GM12878 (cell line): Measurements from ENCODE around the gene CNOT6L. TPM values are rescaled to one million over a fixed set of nuclear protein-coding genes. Genes with fewer than 3 reads are reported as not detected.

Experiments used
- ATAC-seq: fragments of 200-7000 bp; cut with Tn5 transposase; 3 replicates; pipeline ENCODE4 v1.9.1; 2020; ENCODE audit warnings: mild to moderate bottlenecking, moderate library complexity
- BruUV-seq: library from RNA; stranded (reverse); fragments of 400-500 nt; replicated peaks from 2 replicates; lab custom pipeline; 2021; lab: Mats Ljungman, UMichigan
- CTCF ChIA-PET: fragments of 300-600 bp; sonication (Branson Sonifier 250); formaldehyde crosslinking; extraction: SDS; loops from one replicate; lab custom pipeline; 2021; ENCODE audit warnings: inconsistent platforms; lab: Yijun Ruan, JAX
- POLR2A ChIA-PET: fragments of 350-600 bp; formaldehyde crosslinking; extraction: SDS; loops from one replicate; lab custom pipeline; 2021; ENCODE audit warnings: inconsistent platforms; lab: Charles Lee
- RAD21 ChIA-PET: fragments of 300-600 bp; sonication (Branson Sonifier 250); formaldehyde crosslinking; loops from one replicate; lab custom pipeline; 2023; ENCODE audit warnings: antibody characterized with exemption; ENCODE audit not compliant: unreplicated experiment; lab: Charles Lee
- SMC1A ChIA-PET: fragments of 300-600 bp; sonication (Branson Sonifier 250); formaldehyde crosslinking; loops from one replicate; lab custom pipeline; 2023; ENCODE audit not compliant: unreplicated experiment, uncharacterized antibody; lab: Charles Lee
- DNase-seq: peaks from one replicate; pipeline ENCODE4 v3.0.0-alpha.2; 2011; ENCODE audit warnings: low read depth, low spot score
- FAIRE-seq: peaks from 3 replicates; lab custom pipeline; 2011; peaks lifted over from hg19 to GRCh38; lab: Jason Lieb, UNC
- H2AFZ ChIP-seq: 2 replicates; pipeline ENCODE4 v1.6.0; 2011; ENCODE audit warnings: low read depth, low read length, control low read depth; ENCODE audit not compliant: control insufficient read depth
- H3K27ac ChIP-seq: 2 replicates; pipeline ENCODE4 v1.5.1; 2011; ENCODE audit warnings: control low read depth; ENCODE audit not compliant: control insufficient read depth, insufficient read depth
- H3K27me3 ChIP-seq, 2 experiments: replicated peaks in 1 of 2; 2 replicates each; pipeline versions ENCODE4 v1.6.0 to v1.6.1; 2011; ENCODE audit warnings: low read length in 1 of 2; ENCODE audit not compliant: control insufficient read depth in 2 of 2, insufficient read depth in 2 of 2
- H3K36me3 ChIP-seq, 2 experiments: 2 replicates each; pipeline ENCODE4 v1.5.1; 2011; ENCODE audit warnings: low read length in 1 of 2; ENCODE audit not compliant: control insufficient read depth in 2 of 2, insufficient read depth in 2 of 2
- H3K4me1 ChIP-seq: 2 replicates; pipeline ENCODE4 v1.6.1; 2011; ENCODE audit warnings: mild to moderate bottlenecking, low read length, moderate library complexity, mixed read lengths; ENCODE audit not compliant: control insufficient read depth, insufficient read depth
- H3K4me2 ChIP-seq: 2 replicates; pipeline ENCODE4 v1.6.0; 2011; ENCODE audit warnings: control low read depth; ENCODE audit not compliant: control insufficient read depth, insufficient read depth
- H3K4me3 ChIP-seq: fragments of 200-600 bp; sonication (generic); 2 replicates; pipeline ENCODE4 v1.5.1; 2016
- H3K79me2 ChIP-seq: 2 replicates; pipeline ENCODE4 v1.6.0; 2011; ENCODE audit warnings: low read length; ENCODE audit not compliant: control insufficient read depth, insufficient read depth
- H3K9ac ChIP-seq: 2 replicates; pipeline ENCODE4 v1.8.0; 2011; ENCODE audit warnings: low read length, control low read depth, mixed read lengths; ENCODE audit not compliant: control insufficient read depth, insufficient read depth
- H3K9me3 ChIP-seq: replicated peaks from 3 replicates; pipeline ENCODE4 v1.5.1; 2011; ENCODE audit warnings: mild to moderate bottlenecking, low read length; ENCODE audit not compliant: control insufficient read depth, insufficient read depth
- H4K20me1 ChIP-seq: 2 replicates; pipeline ENCODE4 v1.6.0; 2011; ENCODE audit not compliant: control insufficient read depth, insufficient read depth
- CREB1 ChIP-seq: IDR thresholded peaks from 2 replicates; pipeline ENCODE4 v1.6.1; 2012; ENCODE audit warnings: low read depth, mild to moderate bottlenecking, inconsistent platforms
- LARP7 ChIP-seq: fragments of 450-650 bp; IDR thresholded peaks from 2 replicates; pipeline ENCODE4 v1.6.1; 2017; ENCODE audit warnings: mild to moderate bottlenecking
- NBN ChIP-seq: fragments of 450-650 bp; IDR thresholded peaks from 2 replicates; pipeline ENCODE4 v1.6.1; 2016
- POU2F2 ChIP-seq: IDR thresholded peaks from 3 replicates; pipeline ENCODE4 v1.6.1; 2011; ENCODE audit warnings: low read depth, mild to moderate bottlenecking, low read length, borderline replicate concordance
- RAD21 ChIP-seq: IDR thresholded peaks from 2 replicates; pipeline ENCODE4 v1.6.1; 2011; ENCODE audit warnings: mild to moderate bottlenecking, low read depth, low read length, moderate library complexity; ENCODE audit not compliant: insufficient read depth
- RFX5 ChIP-seq: IDR thresholded peaks from 2 replicates; pipeline ENCODE4 v1.6.1; 2011; ENCODE audit warnings: low read depth, low read length, improper control_type of control experiment
- WGBS: methylation state at CpG from one replicate; pipeline ENCODE4 v1.1.6; 2016; ENCODE audit warnings: low lambda C conversion rate; ENCODE audit not compliant: insufficient replicate concordance, insufficient coverage; ENCODE audit errors: missing lambda C conversion rate; 5-methylcytosine and 5-hydroxymethylcytosine counted together
- in situ Hi-C: fragments of 300-500 bp; cut with MboI; formaldehyde crosslinking; loops from 9 replicates; pipeline ENCODE4 v1.14.3; 2018; ENCODE audit warnings: mixed read lengths
- intact Hi-C: fragments of 100-400 bp; cut with micrococcal nuclease; formaldehyde crosslinking; loops from one replicate; pipeline ENCODE4 v1.14.2; 2022; ENCODE audit not compliant: unreplicated experiment
- polyA plus RNA-seq, 11 experiments: library from polyadenylated mRNA; depleted of rRNA in 4 of 11; unstranded in 6 of 11; stranded (reverse) in 5 of 11; fragments of >200 nt; fragmentation: Nextera tagmentation in 4 of 11; fragmentation: Illumina TruSeq in 1 of 11; extraction: Ambion mirVana in 4 of 11; extraction: Trizol in 1 of 11; gene quantifications; 1 replicate in 1 of 11; 2 replicates in 10 of 11; pipeline versions ENCODE4 v1.2.1 to v1.2.3, GENCODE V29; 2011 to 2016; ENCODE audit warnings: inconsistent platforms in 2 of 11, missing spikeins in 2 of 11, low read depth in 1 of 11
- total RNA-seq, 4 experiments: library from RNA; depleted of rRNA in 3 of 4; stranded (reverse); fragments of >200 nt in 3 of 4; fragmentation: Illumina TruSeq in 1 of 4; extraction: Trizol in 1 of 4; gene quantifications; 2 replicates each; pipeline versions ENCODE4 v1.2.1 to v1.2.3, GENCODE V29; 2013 to 2021
- TF ChIP-seq, protein P1 (sequence below), 3 experiments: IDR thresholded peaks in 2 of 3; conservative IDR thresholded peaks in 1 of 3; 2 replicates each; pipeline ENCODE4 v1.5.1; 2011; ENCODE audit warnings: low read depth in 3 of 3, low read length in 3 of 3, mild to moderate bottlenecking in 3 of 3, control low read depth in 2 of 3, moderate library complexity in 2 of 3, inconsistent platforms in 1 of 3, mixed read lengths in 1 of 3; ENCODE audit not compliant: control insufficient read depth in 2 of 3, insufficient read depth in 1 of 3; ENCODE audit errors: extremely low read depth in 1 of 3
- TF ChIP-seq, protein P2 (sequence below): IDR thresholded peaks from 2 replicates; pipeline ENCODE4 v1.6.1; 2012; ENCODE audit warnings: mild to moderate bottlenecking, low read depth, low read length
- TF ChIP-seq, protein P3 (sequence below): IDR thresholded peaks from 2 replicates; pipeline ENCODE4 v1.6.1; 2011; ENCODE audit warnings: low read depth, mild to moderate bottlenecking, low read length, moderate library complexity, borderline replicate concordance; ENCODE audit errors: extremely low read depth
- TF ChIP-seq, protein P4 (sequence below): IDR thresholded peaks from 2 replicates; pipeline ENCODE4 v1.6.1; 2012; ENCODE audit warnings: low read length, inconsistent platforms

The CNOT6L gene
- total and polyA plus RNA-seq, 10 of the 15 experiments (the other 5 are each of a cell fraction or from before 2014, with no cell fraction given) = 1.1 to 10.0 (median 3.0) TPM

DNA sequence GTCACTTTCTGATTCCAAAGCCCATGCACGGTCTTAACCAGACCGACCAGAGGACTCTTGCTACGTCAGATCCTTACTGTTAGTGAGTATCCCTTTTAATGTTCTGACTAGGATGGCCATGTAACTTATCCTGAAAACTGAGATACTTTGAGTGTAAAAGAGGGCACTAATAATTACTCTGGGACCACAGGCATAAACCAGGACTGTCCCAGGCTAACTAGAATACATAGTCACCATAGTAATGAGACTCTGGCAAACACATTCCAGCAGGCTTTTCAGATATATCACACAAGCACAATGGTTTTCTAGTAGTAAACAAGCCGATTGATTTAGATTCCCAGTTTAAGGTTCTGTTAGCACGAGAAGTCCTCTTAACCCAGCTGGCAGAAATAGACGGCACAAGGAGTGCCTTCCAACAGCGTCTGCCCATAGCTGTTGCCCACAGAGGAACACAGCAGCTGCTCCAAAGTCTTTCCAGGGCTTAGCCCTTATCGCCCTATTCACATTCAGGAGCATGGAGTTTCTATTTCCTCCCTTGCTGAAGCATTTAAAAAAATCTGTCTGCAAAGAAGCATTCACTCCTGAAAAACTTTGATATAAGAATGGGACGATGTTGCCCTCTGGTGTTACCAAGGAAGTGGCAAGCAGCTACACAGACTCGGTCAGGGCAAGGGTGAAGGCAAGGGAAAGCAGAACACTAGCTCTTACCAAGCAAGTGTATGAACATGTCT is 121.1 kb downstream of the CNOT6L start:
- Histone ChIP-seq H3K9ac (no peak overlapping the region), H3K27ac (no peak overlapping the region), H3K36me3 (no peaks in the 10 kb centered on the region), H3K4me1 (no peaks in the 10 kb centered on the region), H3K27me3 (no peaks in the 10 kb centered on the region), H2AFZ (no peak overlapping the region), H4K20me1 (no peaks in the 10 kb centered on the region), H3K4me3 (no peak overlapping the region), H3K4me2 (no peak overlapping the region), H3K79me2 (no peaks in the 10 kb centered on the region), H3K9me3 (no peaks in the 10 kb centered on the region)
- in situ Hi-C loops = no loop called here
- ChIA-PET CTCF (interaction anchor here (0.7 to 1.4 kb wide), 2 partner anchors 47 to 92 kb away, joined by 3 read pairs; partner anchors contain the start of gene CXCL13), POLR2A (no interaction called here), RAD21 (no interaction called here), SMC1A (no interaction called here)
- intact Hi-C loops = no loop called here
- TF ChIP-seq, protein P1, sequence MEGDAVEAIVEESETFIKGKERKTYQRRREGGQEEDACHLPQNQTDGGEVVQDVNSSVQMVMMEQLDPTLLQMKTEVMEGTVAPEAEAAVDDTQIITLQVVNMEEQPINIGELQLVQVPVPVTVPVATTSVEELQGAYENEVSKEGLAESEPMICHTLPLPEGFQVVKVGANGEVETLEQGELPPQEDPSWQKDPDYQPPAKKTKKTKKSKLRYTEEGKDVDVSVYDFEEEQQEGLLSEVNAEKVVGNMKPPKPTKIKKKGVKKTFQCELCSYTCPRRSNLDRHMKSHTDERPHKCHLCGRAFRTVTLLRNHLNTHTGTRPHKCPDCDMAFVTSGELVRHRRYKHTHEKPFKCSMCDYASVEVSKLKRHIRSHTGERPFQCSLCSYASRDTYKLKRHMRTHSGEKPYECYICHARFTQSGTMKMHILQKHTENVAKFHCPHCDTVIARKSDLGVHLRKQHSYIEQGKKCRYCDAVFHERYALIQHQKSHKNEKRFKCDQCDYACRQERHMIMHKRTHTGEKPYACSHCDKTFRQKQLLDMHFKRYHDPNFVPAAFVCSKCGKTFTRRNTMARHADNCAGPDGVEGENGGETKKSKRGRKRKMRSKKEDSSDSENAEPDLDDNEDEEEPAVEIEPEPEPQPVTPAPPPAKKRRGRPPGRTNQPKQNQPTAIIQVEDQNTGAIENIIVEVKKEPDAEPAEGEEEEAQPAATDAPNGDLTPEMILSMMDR (IDR thresholded peaks at IDR 0.05 in 2 of 3, conservative IDR thresholded peaks at IDR 0.05 in 1 of 3; ENCODE audit: control insufficient read depth in 2 of 3, extremely low read depth in 1 of 3, insufficient read depth in 1 of 3, low read depth in 3 of 3, low read length in 3 of 3) = peak in 2 of 3 experiments; percentile 16 to 28; a peak in 2 of 6 replicates
- TF ChIP-seq, protein P2, sequence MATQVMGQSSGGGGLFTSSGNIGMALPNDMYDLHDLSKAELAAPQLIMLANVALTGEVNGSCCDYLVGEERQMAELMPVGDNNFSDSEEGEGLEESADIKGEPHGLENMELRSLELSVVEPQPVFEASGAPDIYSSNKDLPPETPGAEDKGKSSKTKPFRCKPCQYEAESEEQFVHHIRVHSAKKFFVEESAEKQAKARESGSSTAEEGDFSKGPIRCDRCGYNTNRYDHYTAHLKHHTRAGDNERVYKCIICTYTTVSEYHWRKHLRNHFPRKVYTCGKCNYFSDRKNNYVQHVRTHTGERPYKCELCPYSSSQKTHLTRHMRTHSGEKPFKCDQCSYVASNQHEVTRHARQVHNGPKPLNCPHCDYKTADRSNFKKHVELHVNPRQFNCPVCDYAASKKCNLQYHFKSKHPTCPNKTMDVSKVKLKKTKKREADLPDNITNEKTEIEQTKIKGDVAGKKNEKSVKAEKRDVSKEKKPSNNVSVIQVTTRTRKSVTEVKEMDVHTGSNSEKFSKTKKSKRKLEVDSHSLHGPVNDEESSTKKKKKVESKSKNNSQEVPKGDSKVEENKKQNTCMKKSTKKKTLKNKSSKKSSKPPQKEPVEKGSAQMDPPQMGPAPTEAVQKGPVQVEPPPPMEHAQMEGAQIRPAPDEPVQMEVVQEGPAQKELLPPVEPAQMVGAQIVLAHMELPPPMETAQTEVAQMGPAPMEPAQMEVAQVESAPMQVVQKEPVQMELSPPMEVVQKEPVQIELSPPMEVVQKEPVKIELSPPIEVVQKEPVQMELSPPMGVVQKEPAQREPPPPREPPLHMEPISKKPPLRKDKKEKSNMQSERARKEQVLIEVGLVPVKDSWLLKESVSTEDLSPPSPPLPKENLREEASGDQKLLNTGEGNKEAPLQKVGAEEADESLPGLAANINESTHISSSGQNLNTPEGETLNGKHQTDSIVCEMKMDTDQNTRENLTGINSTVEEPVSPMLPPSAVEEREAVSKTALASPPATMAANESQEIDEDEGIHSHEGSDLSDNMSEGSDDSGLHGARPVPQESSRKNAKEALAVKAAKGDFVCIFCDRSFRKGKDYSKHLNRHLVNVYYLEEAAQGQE = no peak
- TF ChIP-seq LARP7 = no peak
- TF ChIP-seq, protein P3, sequence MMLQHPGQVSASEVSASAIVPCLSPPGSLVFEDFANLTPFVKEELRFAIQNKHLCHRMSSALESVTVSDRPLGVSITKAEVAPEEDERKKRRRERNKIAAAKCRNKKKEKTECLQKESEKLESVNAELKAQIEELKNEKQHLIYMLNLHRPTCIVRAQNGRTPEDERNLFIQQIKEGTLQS = no peak
- no peak for TF ChIP-seq NBN
- peak; percentile 20; the same call in 1 of the 2 replicates for TF ChIP-seq RAD21
- no peak for TF ChIP-seq POU2F2
- no peak for TF ChIP-seq CREB1
- TF ChIP-seq RFX5 = no peak
- TF ChIP-seq, protein P4, sequence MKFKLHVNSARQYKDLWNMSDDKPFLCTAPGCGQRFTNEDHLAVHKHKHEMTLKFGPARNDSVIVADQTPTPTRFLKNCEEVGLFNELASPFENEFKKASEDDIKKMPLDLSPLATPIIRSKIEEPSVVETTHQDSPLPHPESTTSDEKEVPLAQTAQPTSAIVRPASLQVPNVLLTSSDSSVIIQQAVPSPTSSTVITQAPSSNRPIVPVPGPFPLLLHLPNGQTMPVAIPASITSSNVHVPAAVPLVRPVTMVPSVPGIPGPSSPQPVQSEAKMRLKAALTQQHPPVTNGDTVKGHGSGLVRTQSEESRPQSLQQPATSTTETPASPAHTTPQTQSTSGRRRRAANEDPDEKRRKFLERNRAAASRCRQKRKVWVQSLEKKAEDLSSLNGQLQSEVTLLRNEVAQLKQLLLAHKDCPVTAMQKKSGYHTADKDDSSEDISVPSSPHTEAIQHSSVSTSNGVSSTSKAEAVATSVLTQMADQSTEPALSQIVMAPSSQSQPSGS = no peak
- no TSS peak for BruUV-seq
- FAIRE-seq = peak; percentile 44
- ATAC-seq = no peak
- DNase-seq = no peak
- 53% methylated on average over 10 of the region's 10 CpGs for WGBS
